Activated CD8-positive, alpha-beta T cell treated with anti-CD3 and anti-CD28 coated beads, Interleukin-2, amount 10 ng/mL, durations not matched to agents 7 days and 5 days (primary cell): ENCODE data around the gene SSU72. TPM values are rescaled to one million over a fixed set of nuclear protein-coding genes. Genes with fewer than 3 reads are reported as not detected.

Experiments
- ATAC-seq: fragments of 150-1000 bp; cut with Tn5 transposase; one replicate; pipeline ENCODE4 v1.10.0; 2021; ENCODE audit warnings: moderate library complexity
- CTCF ChIA-PET: fragments of 350-600 bp; sonication (Branson Sonifier 250); formaldehyde crosslinking; loops from one replicate; lab custom pipeline; 2021; ENCODE audit warnings: antibody characterized with exemption; lab: Charles Lee
- POLR2A ChIA-PET: fragments of 350-600 bp; sonication (Branson Sonifier 250); formaldehyde crosslinking; loops from one replicate; lab custom pipeline; 2021; ENCODE audit warnings: antibody characterized with exemption; lab: Charles Lee
- DNase-seq: peaks from one replicate; pipeline ENCODE4 v3.0.0-alpha.2; 2020
- H3K27ac Mint-ChIP-seq: one replicate; pipeline ENCODE4 v1.8.0; 2021; ENCODE audit warnings: mild to moderate bottlenecking, mixed read lengths
- H3K27me3 Mint-ChIP-seq: one replicate; pipeline ENCODE4 v1.8.0; 2021; ENCODE audit warnings: low read depth, mixed read lengths
- H3K36me3 Mint-ChIP-seq: one replicate; pipeline ENCODE4 v1.8.0; 2021; ENCODE audit warnings: low read depth, mixed read lengths
- H3K4me1 Mint-ChIP-seq: one replicate; pipeline ENCODE4 v1.8.0; 2021; ENCODE audit warnings: low read depth, mixed read lengths
- H3K4me3 Mint-ChIP-seq: one replicate; pipeline ENCODE4 v1.8.0; 2021; ENCODE audit warnings: mild to moderate bottlenecking, mixed read lengths
- H3K9me3 Mint-ChIP-seq: one replicate; pipeline ENCODE4 v1.8.0; 2022; ENCODE audit warnings: mixed read lengths; ENCODE audit not compliant: insufficient read depth
- total RNA-seq, 2 experiments: library from RNA; stranded (reverse); gene quantifications; one replicate each; pipeline ENCODE4 v1.2.3, GENCODE V29; 2021

SSU72 gene
- total RNA-seq, result 100 to 1,000 TPM; 123 to 129 TPM

DNA sequence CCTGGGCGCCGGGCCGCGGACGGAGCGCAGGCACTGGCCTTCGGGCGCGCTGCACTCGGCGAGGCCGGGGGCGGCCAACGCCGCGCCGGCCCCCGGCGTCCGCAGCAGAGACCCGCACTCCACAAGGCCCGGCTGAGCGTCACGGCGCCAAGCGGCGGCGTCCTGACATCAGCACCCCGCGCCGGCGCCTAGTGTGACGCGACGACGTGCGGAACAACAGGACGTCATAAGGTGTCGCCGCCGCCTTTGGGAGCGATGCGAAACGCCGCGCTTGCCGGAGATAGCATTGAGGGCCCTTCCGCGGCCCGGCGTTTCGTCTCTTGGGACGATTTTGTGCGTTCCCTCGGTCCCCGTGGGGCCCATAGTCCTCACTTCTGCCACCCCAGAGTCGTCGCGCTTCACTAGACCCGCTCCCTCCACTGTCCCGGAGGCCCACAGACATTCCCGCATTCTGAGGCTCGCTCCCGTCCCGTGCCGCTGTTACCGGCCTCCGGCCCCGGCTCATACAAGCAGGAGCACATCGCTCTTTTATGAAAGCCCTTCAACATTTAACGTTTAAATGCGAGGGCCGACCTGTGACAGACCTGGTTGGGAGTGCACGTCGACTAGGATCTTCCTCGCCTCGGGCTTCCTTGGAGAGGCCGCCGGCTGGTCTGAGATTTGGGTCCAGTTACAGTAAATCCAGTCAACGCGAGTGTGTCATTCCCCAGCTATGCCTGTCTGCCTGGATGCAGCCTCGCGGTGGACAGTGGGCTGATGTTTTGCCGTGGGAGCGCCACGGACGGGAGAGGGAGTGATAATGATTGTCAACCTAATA is at the start of gene SSU72:
Gene SSU72, minus strand, starts transcription at position 143 of the 817 bp plus-strand sequence. CDS start 306 bp downstream, outside the sequence.
- CTCF ChIA-PET, result no interaction called here
- peak within 1 kb of the TSS; percentile 99 for H3K27ac Mint-ChIP-seq

DNA sequence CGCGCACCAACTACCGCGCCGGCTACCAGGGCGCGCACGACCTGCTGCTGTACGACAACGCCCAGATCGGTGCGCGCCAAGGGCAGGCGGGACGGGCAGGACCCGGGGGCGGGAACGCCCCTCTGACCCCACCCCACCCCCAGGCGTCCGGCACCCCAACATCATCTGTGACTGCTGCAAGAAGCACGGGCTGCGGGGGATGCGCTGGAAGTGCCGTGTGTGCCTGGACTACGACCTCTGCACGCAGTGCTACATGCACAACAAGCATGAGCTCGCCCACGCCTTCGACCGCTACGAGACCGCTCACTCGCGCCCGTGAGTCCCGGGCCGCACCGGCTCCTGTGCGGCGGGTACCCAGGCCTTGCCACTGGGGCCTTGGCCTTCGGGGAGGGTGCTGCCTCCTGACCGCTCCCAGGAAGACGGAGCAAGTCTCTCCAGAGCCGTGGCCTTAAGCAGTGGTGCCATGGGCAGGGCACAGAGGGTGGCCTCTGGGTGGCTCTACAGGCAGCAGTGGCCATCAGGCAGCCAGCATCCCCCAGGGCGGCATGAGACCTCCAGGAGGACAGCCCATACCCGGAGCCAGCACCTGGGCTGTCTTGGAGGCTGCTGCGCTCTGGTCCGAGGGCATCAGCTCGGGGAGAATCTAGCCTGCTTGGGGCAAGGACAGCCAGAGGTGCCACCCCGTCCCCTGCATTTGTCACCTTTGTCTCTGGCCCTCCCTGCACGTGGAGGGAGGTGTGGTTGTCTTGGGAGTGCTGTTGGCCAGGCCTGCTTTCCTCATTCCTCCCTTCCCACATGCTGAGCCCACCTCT is 49.2 kb upstream of the SSU72 start:
- Mint-ChIP-seq H3K4me1 (peaks cover 4% of the 10 kb centered on the region), H3K27me3 (no peaks in the 10 kb centered on the region), H3K4me3 (no peak overlapping the region), H3K36me3 (no peaks in the 10 kb centered on the region), H3K9me3 (no peaks in the 10 kb centered on the region), H3K27ac (no peak overlapping the region)
- DNase-seq, result no peak
- ChIA-PET CTCF (no interaction called here), POLR2A (no interaction called here)
- no peak for ATAC-seq

More for the DNA sequence above, at the start of gene SSU72:
- peak; percentile 96 for DNase-seq
- no peaks in the 10 kb centered on the region for H3K9me3 Mint-ChIP-seq
- peaks cover 22% of the 10 kb centered on the region for H3K36me3 Mint-ChIP-seq
- POLR2A ChIA-PET, result interaction anchor here (0.9 to 1.0 kb wide), 2 partner anchors 39 to 40 kb away, joined by 5 to 8 read pairs; partner anchors contain the start of gene MIB2
- H3K4me3 Mint-ChIP-seq, result peak within 1 kb of the TSS; percentile 95
- peaks cover 26% of the 10 kb centered on the region for H3K4me1 Mint-ChIP-seq
- H3K27me3 Mint-ChIP-seq, result no peaks in the 10 kb centered on the region
- peak; percentile 88 for ATAC-seq

DNA sequence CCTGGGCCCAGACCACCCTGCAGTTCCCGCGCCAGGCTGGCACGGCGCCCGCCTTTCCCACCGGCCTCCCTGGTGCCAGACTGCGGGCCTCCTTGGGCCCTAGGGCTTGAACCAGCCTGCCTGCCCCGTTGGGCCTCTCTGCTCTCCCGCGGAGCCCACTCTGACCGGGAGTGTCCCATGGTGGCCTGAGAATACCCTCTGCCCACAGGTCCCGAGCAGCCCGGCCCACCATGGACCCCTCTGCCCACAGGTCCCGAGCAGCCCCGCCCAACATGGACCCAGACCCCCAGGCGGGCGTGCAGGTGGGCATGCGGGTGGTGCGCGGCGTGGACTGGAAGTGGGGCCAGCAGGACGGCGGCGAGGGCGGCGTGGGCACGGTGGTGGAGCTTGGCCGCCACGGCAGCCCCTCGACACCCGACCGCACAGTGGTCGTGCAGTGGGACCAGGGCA is 48.5 kb upstream of the SSU72 start:
- peaks cover 2% of the 10 kb centered on the region for H3K4me1 Mint-ChIP-seq
- ATAC-seq (no peak), DNase-seq (no peak)
- ChIA-PET POLR2A (no interaction called here), CTCF (no interaction called here)
- no peaks in the 10 kb centered on the region for H3K36me3 Mint-ChIP-seq
- no peak overlapping the region for H3K27ac Mint-ChIP-seq
- H3K27me3 Mint-ChIP-seq, result no peaks in the 10 kb centered on the region
- no peaks in the 10 kb centered on the region for H3K9me3 Mint-ChIP-seq
- H3K4me3 Mint-ChIP-seq, result no peak overlapping the region

DNA sequence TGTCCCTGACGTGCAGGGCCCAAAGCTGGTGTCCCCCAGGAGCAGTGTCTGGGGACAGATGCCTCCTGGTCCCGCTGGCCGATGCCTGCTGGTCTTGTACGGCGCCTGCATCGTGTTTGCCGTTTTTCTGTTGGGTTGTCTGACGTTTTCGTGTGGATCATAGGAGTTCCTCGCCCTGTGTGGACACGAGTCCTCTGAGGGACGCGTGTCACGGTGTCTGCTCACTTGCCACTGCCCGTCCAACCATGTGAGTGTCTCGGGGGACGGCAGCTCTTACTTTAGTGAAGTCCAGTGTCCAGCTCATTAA is 48.1 kb upstream of the SSU72 start:
- ChIA-PET CTCF (no interaction called here), POLR2A (no interaction called here)
- no peaks in the 10 kb centered on the region for H3K27me3 Mint-ChIP-seq
- H3K9me3 Mint-ChIP-seq, result no peaks in the 10 kb centered on the region
- ATAC-seq (no peak), DNase-seq (no peak)
- H3K36me3 Mint-ChIP-seq, result peaks cover under 1% of the 10 kb centered on the region
- H3K27ac Mint-ChIP-seq, result no peak overlapping the region
- peaks cover 4% of the 10 kb centered on the region for H3K4me1 Mint-ChIP-seq
- no peak overlapping the region for H3K4me3 Mint-ChIP-seq

- no peak overlapping the region for H3K27ac Mint-ChIP-seq
- no peak overlapping the region for H3K4me3 Mint-ChIP-seq
- CTCF ChIA-PET, result no interaction called here
- no peaks in the 10 kb centered on the region for H3K9me3 Mint-ChIP-seq
- H3K27me3 Mint-ChIP-seq, result no peaks in the 10 kb centered on the region
- H3K36me3 Mint-ChIP-seq, result peaks cover 4% of the 10 kb centered on the region
- no peak for DNase-seq
- ATAC-seq, result no peak
- peaks cover 9% of the 10 kb centered on the region for H3K4me1 Mint-ChIP-seq
- POLR2A ChIA-PET, result no interaction called here
Observed at GRCh38 chr1:1622010-1622787, 47.5 kb upstream of the SSU72 start.

- Mint-ChIP-seq H3K9me3 (no peaks in the 10 kb centered on the region), H3K4me3 (no peak overlapping the region), H3K27me3 (no peaks in the 10 kb centered on the region), H3K4me1 (peaks cover 17% of the 10 kb centered on the region), H3K36me3 (peaks cover 4% of the 10 kb centered on the region), H3K27ac (no peak overlapping the region)
- CTCF ChIA-PET, result no interaction called here
- no peak for DNase-seq
- POLR2A ChIA-PET, result no interaction called here
- ATAC-seq, result no peak
Observed at GRCh38 chr1:1621173-1622009, 46.7 kb upstream of the SSU72 start.

DNA sequence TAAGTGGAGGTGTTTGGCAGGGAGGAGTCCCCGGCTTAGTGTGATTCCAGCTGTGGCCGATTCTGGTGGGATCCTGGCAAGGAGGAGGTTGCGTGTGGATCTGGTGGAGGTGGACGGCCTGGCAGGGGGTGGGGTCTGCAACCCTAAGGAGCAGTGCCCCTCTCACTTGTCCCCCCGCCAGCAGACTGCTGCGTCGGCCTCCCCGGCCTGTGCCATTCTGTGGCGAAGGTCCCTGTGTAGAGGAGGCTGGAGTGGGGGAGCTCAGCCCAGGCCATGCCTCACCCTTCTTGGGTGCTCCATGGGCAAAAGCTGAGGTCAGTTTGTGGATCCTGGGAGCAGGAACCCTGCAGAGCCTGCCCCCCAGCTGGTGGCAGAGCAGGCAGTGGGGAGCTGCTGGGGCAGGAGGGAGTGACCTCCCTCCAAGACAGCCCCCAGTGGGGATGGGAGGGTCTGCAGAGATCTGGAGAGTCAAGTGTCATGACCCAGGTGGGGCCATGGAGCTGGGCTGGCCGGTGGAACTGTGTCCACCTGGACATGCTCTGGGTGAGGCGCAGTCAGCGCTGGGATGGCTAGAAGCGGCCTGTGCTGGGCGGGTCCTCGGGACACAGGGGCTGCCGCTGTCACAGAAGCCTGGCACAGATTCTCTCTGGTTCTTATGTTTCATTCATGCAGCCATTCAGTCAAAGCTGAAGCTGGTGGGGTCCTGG is 45.9 kb upstream of the SSU72 start:
- DNase-seq (no peak), ATAC-seq (no peak)
- Mint-ChIP-seq H3K27ac (no peak overlapping the region), H3K4me1 (peaks cover 17% of the 10 kb centered on the region), H3K9me3 (no peaks in the 10 kb centered on the region), H3K27me3 (no peaks in the 10 kb centered on the region), H3K36me3 (peaks cover 4% of the 10 kb centered on the region), H3K4me3 (no peak overlapping the region)
- POLR2A ChIA-PET, result no interaction called here
- CTCF ChIA-PET, result no interaction called here

GRCh38 chr1:1619917-1620361 is 45.3 kb upstream of the SSU72 start:
- Mint-ChIP-seq H3K4me1 (peaks cover 19% of the 10 kb centered on the region), H3K27me3 (no peaks in the 10 kb centered on the region), H3K27ac (no peak overlapping the region), H3K4me3 (no peak overlapping the region), H3K36me3 (peaks cover 4% of the 10 kb centered on the region), H3K9me3 (no peaks in the 10 kb centered on the region)
- ChIA-PET CTCF (interaction anchor here (1.0 kb wide), 1 partner anchor 10 kb away, joined by 6 read pairs; no protein-coding TSS in a partner anchor), POLR2A (no interaction called here)
- DNase-seq (no peak), ATAC-seq (no peak)

DNA sequence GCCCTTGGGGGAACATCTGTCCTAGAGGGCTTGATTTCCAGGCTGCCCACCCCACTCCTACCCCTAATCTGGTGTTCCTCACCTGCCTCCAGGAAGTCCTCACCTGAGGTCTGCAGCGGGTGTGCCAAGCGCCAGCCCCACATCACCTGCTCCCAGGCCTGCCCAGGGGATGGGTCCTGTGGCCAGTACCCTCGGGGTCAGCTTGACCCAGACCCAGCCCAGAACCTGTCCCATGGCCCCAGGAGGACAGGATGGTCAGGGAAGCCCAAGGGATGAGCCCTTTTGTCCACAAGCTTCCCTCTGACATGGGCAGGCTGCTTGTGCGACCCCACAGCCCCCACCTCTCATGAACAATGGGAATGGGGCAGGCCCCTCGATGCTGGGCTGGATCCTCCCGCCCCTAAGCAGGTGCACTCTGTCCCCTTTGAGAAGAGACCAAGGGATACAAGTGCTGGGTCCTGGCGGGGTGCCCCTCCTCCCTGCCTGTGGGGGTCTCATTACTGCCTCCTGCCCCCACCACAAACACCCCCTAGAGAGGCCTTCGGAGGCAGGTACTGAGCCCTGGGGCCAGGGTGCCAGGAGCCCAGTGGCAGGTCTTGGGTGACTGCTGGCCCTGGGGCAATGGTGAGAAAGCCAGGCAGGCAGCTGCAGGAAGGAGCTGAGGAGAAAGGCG is 43.9 kb upstream of the SSU72 start:
- ChIA-PET POLR2A (no interaction called here), CTCF (interaction anchor here (1.0 kb wide), 1 partner anchor 11 kb away, joined by 6 read pairs; no protein-coding TSS in a partner anchor)
- DNase-seq (no peak), ATAC-seq (no peak)
- Mint-ChIP-seq H3K27me3 (no peaks in the 10 kb centered on the region), H3K27ac (no peak overlapping the region), H3K36me3 (peaks cover 12% of the 10 kb centered on the region), H3K9me3 (no peaks in the 10 kb centered on the region), H3K4me3 (no peak overlapping the region), H3K4me1 (peaks cover 33% of the 10 kb centered on the region)

DNA sequence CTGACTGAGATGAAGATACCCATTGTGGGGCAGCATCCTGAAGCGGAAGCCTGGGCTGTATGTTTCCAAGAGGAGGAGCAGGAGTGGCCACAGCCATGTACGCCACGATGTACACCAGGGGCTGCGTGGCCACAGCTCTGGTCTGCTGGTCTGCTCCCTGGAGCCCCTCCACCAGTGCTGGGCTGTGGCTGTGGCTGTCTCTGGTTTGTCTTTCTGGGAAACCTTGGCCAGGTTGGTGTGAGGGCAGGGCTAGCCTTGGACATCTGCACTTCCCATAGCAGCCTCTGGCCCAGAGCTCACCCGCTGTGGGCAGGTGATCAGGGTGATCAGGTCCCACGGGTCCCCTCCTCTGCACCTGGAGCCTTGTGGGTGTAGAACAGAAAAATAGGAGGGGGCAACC is 43.3 kb upstream of the SSU72 start:
- Mint-ChIP-seq H3K27me3 (no peaks in the 10 kb centered on the region), H3K4me3 (no peak overlapping the region), H3K4me1 (peaks cover 34% of the 10 kb centered on the region), H3K27ac (no peak overlapping the region), H3K9me3 (no peaks in the 10 kb centered on the region), H3K36me3 (peaks cover 13% of the 10 kb centered on the region)
- ChIA-PET POLR2A (no interaction called here), CTCF (no interaction called here)
- DNase-seq (no peak), ATAC-seq (no peak)
